ENCODE measurements around the gene BAHCC1.

DNA sequence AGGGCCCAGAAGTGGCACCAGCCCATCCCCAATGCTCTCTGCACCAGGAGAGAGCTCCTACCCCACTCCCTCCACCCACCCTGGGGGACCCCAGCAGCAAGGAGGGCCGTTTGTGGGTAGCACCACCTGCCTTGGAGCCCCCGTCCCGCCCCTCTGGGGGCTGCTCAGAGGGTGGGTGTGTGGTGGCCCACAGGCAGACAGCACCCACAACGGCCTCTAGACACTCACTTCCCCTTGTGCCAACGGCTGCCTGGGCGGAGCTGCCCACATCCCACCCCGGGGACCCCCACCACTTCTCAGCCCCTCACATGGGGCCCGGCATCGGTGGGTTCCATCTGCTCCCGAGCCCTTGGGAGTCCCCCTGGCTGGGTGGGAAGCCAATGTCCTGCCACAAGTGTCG is 33.3 kb downstream of the BAHCC1 start:
- TF ChIP-seq GATA2 (IDR thresholded peaks at IDR 0.05; ENCODE audit: insufficient read depth, insufficient read length, low read depth, low read length): no peak
- TF ChIP-seq, protein P1, sequence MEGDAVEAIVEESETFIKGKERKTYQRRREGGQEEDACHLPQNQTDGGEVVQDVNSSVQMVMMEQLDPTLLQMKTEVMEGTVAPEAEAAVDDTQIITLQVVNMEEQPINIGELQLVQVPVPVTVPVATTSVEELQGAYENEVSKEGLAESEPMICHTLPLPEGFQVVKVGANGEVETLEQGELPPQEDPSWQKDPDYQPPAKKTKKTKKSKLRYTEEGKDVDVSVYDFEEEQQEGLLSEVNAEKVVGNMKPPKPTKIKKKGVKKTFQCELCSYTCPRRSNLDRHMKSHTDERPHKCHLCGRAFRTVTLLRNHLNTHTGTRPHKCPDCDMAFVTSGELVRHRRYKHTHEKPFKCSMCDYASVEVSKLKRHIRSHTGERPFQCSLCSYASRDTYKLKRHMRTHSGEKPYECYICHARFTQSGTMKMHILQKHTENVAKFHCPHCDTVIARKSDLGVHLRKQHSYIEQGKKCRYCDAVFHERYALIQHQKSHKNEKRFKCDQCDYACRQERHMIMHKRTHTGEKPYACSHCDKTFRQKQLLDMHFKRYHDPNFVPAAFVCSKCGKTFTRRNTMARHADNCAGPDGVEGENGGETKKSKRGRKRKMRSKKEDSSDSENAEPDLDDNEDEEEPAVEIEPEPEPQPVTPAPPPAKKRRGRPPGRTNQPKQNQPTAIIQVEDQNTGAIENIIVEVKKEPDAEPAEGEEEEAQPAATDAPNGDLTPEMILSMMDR (IDR thresholded peaks at IDR 0.05; ENCODE audit: extremely low read depth in 1 of 2, insufficient read depth in 1 of 2, low read depth in 1 of 2, low read length in 2 of 2): no peak
- TF ChIP-seq POLR2A (IDR thresholded peaks at IDR 0.05; ENCODE audit: low read depth, low read length): no peak
- TF ChIP-seq MYC (IDR thresholded peaks at IDR 0.05; ENCODE audit: low read depth, low read length): no peak
- TF ChIP-seq, protein P2, sequence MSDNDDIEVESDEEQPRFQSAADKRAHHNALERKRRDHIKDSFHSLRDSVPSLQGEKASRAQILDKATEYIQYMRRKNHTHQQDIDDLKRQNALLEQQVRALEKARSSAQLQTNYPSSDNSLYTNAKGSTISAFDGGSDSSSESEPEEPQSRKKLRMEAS (IDR thresholded peaks at IDR 0.05; ENCODE audit: insufficient read depth, insufficient read length): no peak
- TF ChIP-seq EZH2 (IDR thresholded peaks at IDR 0.05; ENCODE audit: borderline replicate concordance, low read depth, low read length, severe bottlenecking): no peak
- no peak for TF ChIP-seq POLR2AphosphoS5 (IDR thresholded peaks at IDR 0.05; ENCODE audit: insufficient read depth, low read depth, low read length)
- no peak for TF ChIP-seq FOS (IDR thresholded peaks at IDR 0.05; ENCODE audit: borderline replicate concordance, insufficient read depth, low read length)
- no peak for TF ChIP-seq JUN (IDR thresholded peaks at IDR 0.05; ENCODE audit: borderline replicate concordance, insufficient read depth, insufficient read length, low read depth)

Measured in endothelial cell of umbilical vein (primary cell).